ENCODE results near the gene RNF167. TPM values are rescaled to one million over a fixed set of nuclear protein-coding genes. Genes with fewer than 3 reads are reported as not detected.

RNF167 gene
- total RNA-seq, 1 donor from 2014 or later, result 90.7 TPM

GRCh38 chr17:4897785-4898184 lies 42.3 kb upstream of the RNF167 start:
- Histone ChIP-seq H3K27ac (replicated peaks) (no peak overlapping the region), H3K36me3 (peaks cover 42% of the 10 kb centered on the region), H3K4me1 (peaks cover 35% of the 10 kb centered on the region), H3K9me3 (replicated peaks) (no peaks in the 10 kb centered on the region), H3K4me3 (no peak overlapping the region), H3K27me3 (ENCODE audit: low read depth) (peaks cover 35% of the 10 kb centered on the region)
- TF ChIP-seq, protein P1, sequence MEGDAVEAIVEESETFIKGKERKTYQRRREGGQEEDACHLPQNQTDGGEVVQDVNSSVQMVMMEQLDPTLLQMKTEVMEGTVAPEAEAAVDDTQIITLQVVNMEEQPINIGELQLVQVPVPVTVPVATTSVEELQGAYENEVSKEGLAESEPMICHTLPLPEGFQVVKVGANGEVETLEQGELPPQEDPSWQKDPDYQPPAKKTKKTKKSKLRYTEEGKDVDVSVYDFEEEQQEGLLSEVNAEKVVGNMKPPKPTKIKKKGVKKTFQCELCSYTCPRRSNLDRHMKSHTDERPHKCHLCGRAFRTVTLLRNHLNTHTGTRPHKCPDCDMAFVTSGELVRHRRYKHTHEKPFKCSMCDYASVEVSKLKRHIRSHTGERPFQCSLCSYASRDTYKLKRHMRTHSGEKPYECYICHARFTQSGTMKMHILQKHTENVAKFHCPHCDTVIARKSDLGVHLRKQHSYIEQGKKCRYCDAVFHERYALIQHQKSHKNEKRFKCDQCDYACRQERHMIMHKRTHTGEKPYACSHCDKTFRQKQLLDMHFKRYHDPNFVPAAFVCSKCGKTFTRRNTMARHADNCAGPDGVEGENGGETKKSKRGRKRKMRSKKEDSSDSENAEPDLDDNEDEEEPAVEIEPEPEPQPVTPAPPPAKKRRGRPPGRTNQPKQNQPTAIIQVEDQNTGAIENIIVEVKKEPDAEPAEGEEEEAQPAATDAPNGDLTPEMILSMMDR (IDR thresholded peaks at IDR 0.05; ENCODE audit: borderline replicate concordance), result no peak
- no peak for DNase-seq
- intact Hi-C loops (cut with micrococcal nuclease), result no loop called here

- Histone ChIP-seq H3K9me3 (replicated peaks) (no peaks in the 10 kb centered on the region), H3K36me3 (peaks cover 36% of the 10 kb centered on the region), H3K4me3 (no peak overlapping the region), H3K27ac (replicated peaks) (no peak overlapping the region), H3K4me1 (peaks cover 41% of the 10 kb centered on the region), H3K27me3 (ENCODE audit: low read depth) (peaks cover 35% of the 10 kb centered on the region)
- intact Hi-C loops (cut with micrococcal nuclease), result no loop called here
- DNase-seq, result no peak
- TF ChIP-seq, protein P1 (IDR thresholded peaks at IDR 0.05; ENCODE audit: borderline replicate concordance), result no peak
Observed at GRCh38 chr17:4898351-4898750, 41.7 kb upstream of the RNF167 start.

- Histone ChIP-seq H3K9me3 (replicated peaks) (no peaks in the 10 kb centered on the region), H3K27ac (replicated peaks) (no peak overlapping the region), H3K36me3 (peaks cover 30% of the 10 kb centered on the region), H3K4me3 (peak overlapping the region; percentile 67), H3K27me3 (ENCODE audit: low read depth) (peaks cover 35% of the 10 kb centered on the region), H3K4me1 (peaks cover 44% of the 10 kb centered on the region)
- intact Hi-C loops (cut with micrococcal nuclease), result no loop called here
- TF ChIP-seq, protein P1 (IDR thresholded peaks at IDR 0.05; ENCODE audit: borderline replicate concordance), result no peak
- no peak for DNase-seq
Observed at GRCh38 chr17:4898927-4899326, 41.1 kb upstream of the RNF167 start.

DNA sequence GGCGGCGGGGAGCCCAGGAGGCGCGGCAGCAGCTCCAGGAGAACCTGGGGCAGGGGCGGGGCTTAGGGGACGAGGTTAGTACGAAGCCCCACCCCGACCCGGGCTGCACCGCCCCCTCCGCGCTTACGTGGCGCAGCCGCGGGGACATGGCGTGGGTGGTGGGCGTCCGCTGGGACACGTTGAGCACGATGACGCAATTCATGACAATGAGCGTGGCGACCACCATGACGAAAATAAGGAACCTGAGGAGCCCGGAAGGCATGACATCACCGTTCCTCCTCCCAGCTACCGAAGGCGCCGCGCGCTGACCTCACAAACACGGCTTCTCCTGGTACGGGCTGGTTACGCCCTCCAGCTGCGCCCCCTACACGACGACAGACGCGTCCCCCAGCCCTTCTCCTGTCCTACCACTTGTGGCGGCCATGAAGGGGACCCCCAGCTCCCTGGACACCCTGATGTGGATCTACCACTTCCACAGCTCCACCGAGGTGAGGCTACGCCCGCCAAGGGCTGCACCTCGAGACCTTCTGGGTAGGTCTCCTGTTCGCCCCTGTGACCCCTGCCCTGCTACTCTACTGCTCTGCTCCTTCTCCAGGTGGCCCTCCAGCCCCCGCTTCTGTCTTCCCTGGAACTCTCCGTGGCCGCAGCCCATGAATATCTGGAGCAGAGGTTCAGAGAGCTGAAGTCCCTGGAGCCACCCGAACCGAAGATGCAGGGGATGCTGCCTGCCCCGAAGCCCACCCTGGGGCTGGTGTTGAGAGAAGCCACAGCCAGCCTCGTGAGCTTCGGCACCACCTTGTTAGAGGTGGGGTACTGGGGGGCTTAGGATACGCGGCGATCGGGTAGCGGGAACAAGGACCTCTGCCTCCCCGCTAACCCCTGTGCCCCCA lies 40.5 kb upstream of the RNF167 start, which contains the start of gene C17orf107:
Gene C17orf107 (plus strand): TSS at position 196 of the 890 bp plus-strand sequence. CDS start 227 bp downstream, at position 423.
- peak within 1 kb of the TSS; percentile 67 for H3K4me3 ChIP-seq
- H3K4me1 ChIP-seq, result peaks cover 44% of the 10 kb centered on the region
- intact Hi-C loops (cut with micrococcal nuclease), result no loop called here

DNA sequence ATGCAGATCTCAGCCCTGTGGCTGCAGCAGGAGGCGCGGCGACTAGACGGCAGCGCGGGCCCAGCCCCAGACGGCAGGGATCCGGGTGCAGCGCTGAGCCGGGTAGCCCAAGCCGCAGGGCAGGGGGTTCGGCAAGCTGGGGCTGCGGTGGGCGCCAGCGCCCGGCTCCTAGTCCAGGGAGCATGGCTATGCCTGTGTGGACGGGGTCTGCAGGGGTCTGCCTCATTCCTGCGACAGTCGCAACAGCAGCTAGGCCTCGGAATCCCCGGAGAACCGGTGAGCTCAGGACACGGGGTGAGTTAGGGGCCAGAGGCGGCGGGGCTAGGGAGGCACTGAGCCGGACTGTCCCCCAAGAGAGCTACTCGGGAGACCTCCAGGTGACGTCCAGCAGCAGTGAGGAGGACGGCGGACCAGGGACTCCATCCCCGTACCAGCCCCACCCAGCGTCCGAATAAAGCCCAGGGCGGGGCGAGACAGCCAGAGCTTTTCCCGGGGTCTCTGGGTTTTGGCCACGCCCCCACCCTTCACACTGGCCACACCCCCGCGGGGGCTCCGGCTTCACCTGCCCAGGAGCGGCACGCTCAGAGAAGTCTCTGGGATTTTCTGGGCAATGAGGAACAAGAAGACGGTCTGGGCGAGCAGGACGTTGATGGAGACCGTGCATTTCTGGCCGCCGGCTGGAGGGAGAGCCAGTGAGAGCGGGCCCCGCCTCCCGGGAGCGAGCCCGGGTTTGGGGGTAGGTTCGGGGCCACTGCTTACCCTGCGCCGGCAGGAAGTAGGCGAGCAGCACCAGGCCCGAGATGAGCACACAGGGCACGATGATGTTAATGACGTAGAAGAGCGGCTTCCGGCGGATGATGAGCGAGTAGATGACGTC lies 39.6 kb upstream of the RNF167 start:
- TF ChIP-seq, protein P1 (IDR thresholded peaks at IDR 0.05; ENCODE audit: borderline replicate concordance), result no peak
- H3K36me3 ChIP-seq, result peaks cover 15% of the 10 kb centered on the region
- DNase-seq, result no peak
- H3K9me3 ChIP-seq (replicated peaks), result no peaks in the 10 kb centered on the region
- peak overlapping the region; percentile 67 for H3K4me3 ChIP-seq
- intact Hi-C loops (cut with micrococcal nuclease), result no loop called here
- no peak overlapping the region for H3K27ac ChIP-seq (replicated peaks)
- H3K27me3 ChIP-seq (ENCODE audit: low read depth), result peaks cover 39% of the 10 kb centered on the region
- peaks cover 44% of the 10 kb centered on the region for H3K4me1 ChIP-seq

More for the DNA sequence above, 40.5 kb upstream of the RNF167 start, which contains the start of gene C17orf107:
- TF ChIP-seq, protein P1 (IDR thresholded peaks at IDR 0.05; ENCODE audit: borderline replicate concordance), result no peak
- H3K27me3 ChIP-seq (ENCODE audit: low read depth), result peaks cover 39% of the 10 kb centered on the region
- no peaks in the 10 kb centered on the region for H3K9me3 ChIP-seq (replicated peaks)
- peak within 1 kb of the TSS; percentile 27 for H3K27ac ChIP-seq (replicated peaks)
- peaks cover 24% of the 10 kb centered on the region for H3K36me3 ChIP-seq
- DNase-seq, result peak; percentile 82
